OCI-LY3 (cell line): ENCODE results near the gene LRRN2.

Source experiments
- EZH2phosphoT487 ChIP-seq: fragments of 200-600 bp; shearing (Covaris generic); IDR thresholded peaks from 2 replicates; pipeline ENCODE4 v1.6.1; 2018; ENCODE audit warnings: antibody characterized with exemption, mixed run types, low read depth
- TF ChIP-seq, protein P1 (sequence below): fragments of 200-600, 300-600 bp; sonication (generic); IDR thresholded peaks from 2 replicates; pipeline ENCODE4 v1.5.1; 2014; ENCODE audit warnings: antibody characterized with exemption, low read length, low read depth

DNA sequence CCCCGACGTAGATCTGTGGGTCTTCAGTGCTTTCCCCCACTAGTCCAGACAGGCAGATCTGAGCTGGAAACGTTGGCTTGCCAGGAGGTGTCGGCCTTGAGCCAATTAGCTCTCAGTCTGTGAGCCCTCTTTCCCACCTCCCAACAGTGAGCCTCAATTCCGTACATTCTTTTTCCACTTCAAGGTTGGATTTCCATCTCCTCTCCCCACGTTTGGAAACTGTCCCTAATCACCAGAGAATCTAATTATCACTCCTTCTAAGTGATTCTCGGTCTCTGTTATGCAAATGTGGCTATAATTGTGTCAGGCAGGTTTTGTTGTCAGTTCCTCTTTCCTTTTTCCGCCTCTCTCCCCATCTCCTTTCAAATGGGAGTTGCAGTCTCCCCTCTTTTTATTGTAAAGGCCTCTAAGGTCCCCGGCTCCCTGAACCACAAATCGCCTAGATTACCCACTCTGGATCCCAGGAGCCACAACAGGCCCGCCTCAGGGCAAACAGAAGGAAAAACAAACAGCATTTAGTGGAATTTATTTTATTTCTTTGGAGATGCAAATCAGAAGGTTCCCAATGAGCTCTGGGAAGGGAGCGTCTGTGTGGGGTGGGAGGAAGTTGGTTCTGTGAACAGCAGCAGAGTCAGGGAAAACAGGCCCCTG lies 29.4 kb upstream of the LRRN2 start:
- TF ChIP-seq, protein P1, sequence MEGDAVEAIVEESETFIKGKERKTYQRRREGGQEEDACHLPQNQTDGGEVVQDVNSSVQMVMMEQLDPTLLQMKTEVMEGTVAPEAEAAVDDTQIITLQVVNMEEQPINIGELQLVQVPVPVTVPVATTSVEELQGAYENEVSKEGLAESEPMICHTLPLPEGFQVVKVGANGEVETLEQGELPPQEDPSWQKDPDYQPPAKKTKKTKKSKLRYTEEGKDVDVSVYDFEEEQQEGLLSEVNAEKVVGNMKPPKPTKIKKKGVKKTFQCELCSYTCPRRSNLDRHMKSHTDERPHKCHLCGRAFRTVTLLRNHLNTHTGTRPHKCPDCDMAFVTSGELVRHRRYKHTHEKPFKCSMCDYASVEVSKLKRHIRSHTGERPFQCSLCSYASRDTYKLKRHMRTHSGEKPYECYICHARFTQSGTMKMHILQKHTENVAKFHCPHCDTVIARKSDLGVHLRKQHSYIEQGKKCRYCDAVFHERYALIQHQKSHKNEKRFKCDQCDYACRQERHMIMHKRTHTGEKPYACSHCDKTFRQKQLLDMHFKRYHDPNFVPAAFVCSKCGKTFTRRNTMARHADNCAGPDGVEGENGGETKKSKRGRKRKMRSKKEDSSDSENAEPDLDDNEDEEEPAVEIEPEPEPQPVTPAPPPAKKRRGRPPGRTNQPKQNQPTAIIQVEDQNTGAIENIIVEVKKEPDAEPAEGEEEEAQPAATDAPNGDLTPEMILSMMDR = peak; percentile 22; the same call in 1 of the 2 replicates
- no peak for TF ChIP-seq EZH2phosphoT487
